Endothelial cell of umbilical vein (primary cell): ENCODE measurements around the gene TPK1. TPM values are rescaled to one million over a fixed set of nuclear protein-coding genes. Genes with fewer than 3 reads are reported as not detected.

ENCODE experiments used
- BruUV-seq: library from RNA; stranded (reverse); fragments of 400-500 nt; replicated peaks from 2 replicates; lab custom pipeline; 2021; lab: Mats Ljungman, UMichigan
- CTCF ChIA-PET: fragments of 300-600, 350-600 bp; sonication (Branson Sonifier 250); formaldehyde crosslinking; loops from one replicate; lab custom pipeline; 2021; ENCODE audit warnings: antibody characterized with exemption, inconsistent platforms; lab: Charles Lee
- POLR2A ChIA-PET: fragments of 300-600, 350-600 bp; sonication (Branson Sonifier 250); formaldehyde crosslinking; loops from one replicate; lab custom pipeline; 2021; ENCODE audit warnings: antibody characterized with exemption, inconsistent platforms; lab: Charles Lee
- DNase-seq: peaks from one replicate; pipeline ENCODE4 v3.0.0-alpha.2; 2011; ENCODE audit warnings: low read depth, low spot score
- FAIRE-seq: peaks from 2 replicates; lab custom pipeline; 2011; peaks lifted over from hg19 to GRCh38; lab: Jason Lieb, UNC
- H2AFZ ChIP-seq: 2 replicates; pipeline ENCODE4 v1.6.0; 2012; ENCODE audit warnings: low read depth, low read length, control low read depth, inconsistent platforms
- H3K27ac ChIP-seq: 2 replicates; pipeline ENCODE4 v1.5.1; 2011; ENCODE audit warnings: low read depth, mild to moderate bottlenecking, control low read depth, low read length, moderate library complexity; ENCODE audit not compliant: insufficient read depth
- H3K27me3 ChIP-seq, 2 experiments: 2 replicates each; pipeline versions ENCODE4 v1.6.0 to v1.6.1; 2011; ENCODE audit warnings: low read length in 2 of 2, mixed read lengths in 1 of 2; ENCODE audit not compliant: control insufficient read depth in 2 of 2, insufficient read depth in 2 of 2
- H3K36me3 ChIP-seq, 2 experiments: 2 replicates in 1 of 2; 3 replicates in 1 of 2; pipeline ENCODE4 v1.5.1; 2011; ENCODE audit warnings: low read length in 2 of 2, mild to moderate bottlenecking in 1 of 2, moderate library complexity in 1 of 2; ENCODE audit not compliant: control insufficient read depth in 2 of 2, insufficient read depth in 2 of 2; ENCODE audit errors: extremely low read depth in 1 of 2
- H3K4me1 ChIP-seq: 3 replicates; pipeline ENCODE4 v1.5.1; 2011; ENCODE audit warnings: mild to moderate bottlenecking, low read length; ENCODE audit not compliant: control insufficient read depth, insufficient read depth; ENCODE audit errors: extremely low read depth
- H3K4me2 ChIP-seq: 2 replicates; pipeline ENCODE4 v1.6.1; 2011; ENCODE audit warnings: low read length, control low read depth, mixed read lengths; ENCODE audit not compliant: insufficient read depth
- H3K4me3 ChIP-seq, 3 experiments: fragments of 200-600 bp in 1 of 3; sonication (generic), shearing (Covaris generic) in 1 of 3; replicated peaks in 1 of 3; 2 replicates each; pipeline ENCODE4 v1.5.1; 2011 to 2016; ENCODE audit warnings: control low read depth in 3 of 3, low read length in 3 of 3, mild to moderate bottlenecking in 2 of 3, inconsistent platforms in 1 of 3, low read depth in 1 of 3, moderate library complexity in 1 of 3; ENCODE audit not compliant: insufficient read depth in 1 of 3
- H3K79me2 ChIP-seq: 2 replicates; pipeline ENCODE4 v1.6.0; 2012; ENCODE audit warnings: low read length, inconsistent platforms; ENCODE audit not compliant: control insufficient read depth, insufficient read depth
- H3K9ac ChIP-seq: replicated peaks from 2 replicates; pipeline ENCODE3; 2011; ENCODE audit warnings: low read length, control low read depth; ENCODE audit not compliant: insufficient read depth; ENCODE audit errors: extremely low read depth
- H3K9me1 ChIP-seq: replicated peaks from 3 replicates; pipeline ENCODE4 v1.6.0; 2011; ENCODE audit warnings: mild to moderate bottlenecking, low read length; ENCODE audit not compliant: control insufficient read depth, insufficient read depth; ENCODE audit errors: extremely low read depth
- H3K9me3 ChIP-seq: replicated peaks from 2 replicates; pipeline ENCODE4 v1.5.1; 2012; ENCODE audit warnings: low read length, inconsistent platforms; ENCODE audit not compliant: control insufficient read depth, insufficient read depth
- H4K20me1 ChIP-seq: replicated peaks from 2 replicates; pipeline ENCODE3; 2011; ENCODE audit warnings: mild to moderate bottlenecking, low read length; ENCODE audit not compliant: control insufficient read depth, insufficient read depth; ENCODE audit errors: extremely low read depth
- CTCF ChIP-seq, 2 donors: IDR thresholded peaks; 1 replicate in 1 of 2; 2 replicates in 1 of 2; pipeline ENCODE4 v1.5.1; 2011; ENCODE audit warnings: low read length in 2 of 2, mild to moderate bottlenecking in 2 of 2, moderate library complexity in 2 of 2, control low read depth in 1 of 2, inconsistent platforms in 1 of 2, low read depth in 1 of 2; ENCODE audit not compliant: insufficient read depth in 1 of 2; ENCODE audit errors: extremely low read depth in 1 of 2
- EZH2 ChIP-seq: IDR thresholded peaks from 2 replicates; pipeline ENCODE4 v1.6.1; 2012; ENCODE audit warnings: borderline replicate concordance, low read depth, mild to moderate bottlenecking, moderate library complexity, low read length, inconsistent platforms; ENCODE audit not compliant: severe bottlenecking
- FOS ChIP-seq: IDR thresholded peaks from 2 replicates; pipeline ENCODE4 v1.6.1; 2011; ENCODE audit warnings: mild to moderate bottlenecking, low read length, moderate library complexity, borderline replicate concordance; ENCODE audit not compliant: insufficient read depth
- GATA2 ChIP-seq: IDR thresholded peaks from 2 replicates; pipeline ENCODE4 v1.7.0; 2011; ENCODE audit warnings: low read depth, mild to moderate bottlenecking, moderate library complexity, mixed read lengths, low read length; ENCODE audit not compliant: insufficient read length, insufficient read depth
- JUN ChIP-seq: IDR thresholded peaks from 2 replicates; pipeline ENCODE4 v1.6.1; 2011; ENCODE audit warnings: borderline replicate concordance, low read depth; ENCODE audit not compliant: insufficient read length, insufficient read depth
- POLR2A ChIP-seq: IDR thresholded peaks from 2 replicates; pipeline ENCODE4 v1.6.1; 2012; ENCODE audit warnings: low read depth, mild to moderate bottlenecking, control low read depth, low read length
- dilution Hi-C: fragments of 300-500 bp; cut with MboI; formaldehyde crosslinking; loops from one replicate; pipeline ENCODE4 v1.15.0; 2019; ENCODE audit warnings: low sequenced_read_pairs; ENCODE audit not compliant: extremely low pct_ligation_motif_present
- intact Hi-C: fragments of 100-400 bp; cut with micrococcal nuclease; formaldehyde crosslinking; loops from one replicate; pipeline ENCODE4 v1.10.0; 2022
- polyA plus RNA-seq, 4 experiments: library from polyadenylated mRNA; depleted of rRNA in 3 of 4; stranded (reverse) in 3 of 4; unstranded in 1 of 4; fragments of >200 nt; gene quantifications; 2 replicates each; pipeline versions ENCODE4 v1.2.1 to v1.2.3, GENCODE V29; 2011 to 2012; ENCODE audit warnings: missing spikeins in 1 of 4
- small RNA-seq: library from RNA; depleted of rRNA; stranded (forward); fragments of <200 nt; gene quantifications from one replicate; pipeline ENCODE3, GENCODE V24; 2012; ENCODE audit warnings: low replicate concordance, low read depth; ENCODE audit not compliant: insufficient read depth, insufficient read length
- total RNA-seq: library from RNA; stranded (reverse); gene quantifications from 2 replicates; pipeline ENCODE4 v1.2.3, GENCODE V29; 2021

Gene TPK1
- total and polyA plus RNA-seq, 2 donors (not counting 3 experiments of a cell fraction or from before 2014, with no cell fraction given) = 7.5 to 9.3 TPM

GRCh38 chr7:144403102-144403501 is 432.8 kb downstream of the TPK1 start:
- H3K27ac ChIP-seq = no peak overlapping the region
- no peaks in the 10 kb centered on the region for H4K20me1 ChIP-seq
- intact Hi-C loops (no loop called here), dilution Hi-C loops (no loop called here)
- no peaks in the 10 kb centered on the region for H3K36me3 ChIP-seq
- H3K4me2 ChIP-seq = no peak overlapping the region
- H3K79me2 ChIP-seq = no peaks in the 10 kb centered on the region
- TF ChIP-seq CTCF (IDR thresholded peaks at IDR 0.05; ENCODE audit: extremely low read depth in 1 of 2, insufficient read depth in 1 of 2, low read depth in 1 of 2, low read length in 2 of 2) (no peak), POLR2A (no peak), JUN (no peak), GATA2 (no peak), FOS (no peak), EZH2 (no peak)
- H3K9ac ChIP-seq = no peak overlapping the region
- H3K9me3 ChIP-seq = no peaks in the 10 kb centered on the region
- no peak overlapping the region for H3K4me3 ChIP-seq
- H2AFZ ChIP-seq = no peak overlapping the region
- H3K9me1 ChIP-seq = no peaks in the 10 kb centered on the region
- DNase-seq = no peak
- ChIA-PET POLR2A (no interaction called here), CTCF (no interaction called here)
- H3K27me3 ChIP-seq = no peaks in the 10 kb centered on the region
- H3K4me1 ChIP-seq = no peaks in the 10 kb centered on the region
- BruUV-seq = no TSS peak
- FAIRE-seq = no peak

Small RNA genes lying within 50 kb of the gene (small RNA-seq; reads per million reads assigned to genes)
- not detected for gene RNU6ATAC40P
